Glomerular endothelial cell (primary cell): ENCODE results near the gene POP4. TPM values are rescaled to one million over a fixed set of nuclear protein-coding genes. Genes with fewer than 3 reads are reported as not detected.

Source experiments
- DNase-seq: peaks from one replicate; pipeline ENCODE4 v3.0.0-alpha.2; 2011; ENCODE audit warnings: low read depth, low spot score; ENCODE audit errors: extremely low read depth
- total RNA-seq: library from RNA; depleted of rRNA; stranded (reverse); fragments of >200 nt; gene quantifications from 2 replicates; pipeline ENCODE4 v1.2.3, GENCODE V29; 2015

The POP4 gene
- total RNA-seq, 1 donor from 2014 or later: 43.2 TPM

GRCh38 chr19:29629836-29630534, 23.9 kb downstream of the POP4 start:
- no peak for DNase-seq

GRCh38 chr19:29630655-29631054, 24.6 kb downstream of the POP4 start:
- no peak for DNase-seq

- DNase-seq: no peak
Measured at GRCh38 chr19:29631450-29631849, 25.4 kb downstream of the POP4 start.

- DNase-seq: no peak
Measured at GRCh38 chr19:29634002-29634401, 27.9 kb downstream of the POP4 start.

GRCh38 chr19:29634423-29635130, 28.5 kb downstream of the POP4 start:
- DNase-seq: no peak

- no peak for DNase-seq
Measured at GRCh38 chr19:29635963-29636362, 29.9 kb downstream of the POP4 start.

GRCh38 chr19:29636553-29637360, 30.7 kb downstream of the POP4 start:
- no peak for DNase-seq

- no peak for DNase-seq
Measured at GRCh38 chr19:29639086-29639485, 33.0 kb downstream of the POP4 start.

GRCh38 chr19:29640231-29640630, 34.1 kb downstream of the POP4 start:
- no peak for DNase-seq

GRCh38 chr19:29641597-29641996, 35.5 kb downstream of the POP4 start:
- no peak for DNase-seq

- DNase-seq: no peak
Measured at GRCh38 chr19:29643361-29643935, 37.4 kb downstream of the POP4 start.

GRCh38 chr19:29644210-29644609, 38.1 kb downstream of the POP4 start:
- no peak for DNase-seq

- no peak for DNase-seq
Measured at GRCh38 chr19:29645491-29645867, 39.4 kb downstream of the POP4 start.

GRCh38 chr19:29645911-29646310, 39.8 kb downstream of the POP4 start:
- DNase-seq: no peak

- DNase-seq: no peak
Measured at GRCh38 chr19:29650772-29651387, 44.8 kb downstream of the POP4 start.

GRCh38 chr19:29651622-29652394, 45.7 kb downstream of the POP4 start:
- DNase-seq: no peak

GRCh38 chr19:29653398-29653797, 47.3 kb downstream of the POP4 start:
- DNase-seq: no peak

- DNase-seq: no peak
Measured at GRCh38 chr19:29655648-29656335, 49.7 kb downstream of the POP4 start.

- no peak for DNase-seq
Measured at GRCh38 chr19:29658221-29658991, 52.3 kb downstream of the POP4 start.
